Upper lobe of right lung (tissue), 1 donor: ENCODE results near the gene CCDC9. TPM values are rescaled to one million over a fixed set of nuclear protein-coding genes. Genes with fewer than 3 reads are reported as not detected.
"Not testable (repeated sequence)": the region's sequence is repeated elsewhere in the genome, so short reads cannot be mapped to it uniquely, and the experiment has no call there.

Source experiments
- ATAC-seq: fragments of 200-7000 bp; cut with Tn5 transposase; one replicate; pipeline ENCODE4 v1.9.1; 2020; ENCODE audit warnings: mild to moderate bottlenecking, moderate library complexity
- DNase-seq: peaks from one replicate; pipeline ENCODE4 v3.0.0-alpha.2; 2020
- H3K27ac ChIP-seq: fragments of 200-600 bp; one replicate; pipeline ENCODE4 v1.8.0; 2022
- H3K27me3 ChIP-seq: fragments of 200-600 bp; one replicate; pipeline ENCODE4 v1.8.0; 2022; ENCODE audit warnings: mild to moderate bottlenecking
- H3K36me3 ChIP-seq: fragments of 200-600 bp; one replicate; pipeline ENCODE4 v1.8.0; 2022
- H3K4me1 ChIP-seq: fragments of 200-600 bp; one replicate; pipeline ENCODE4 v1.8.0; 2022
- H3K4me3 ChIP-seq: fragments of 200-600 bp; one replicate; pipeline ENCODE4 v1.8.0; 2022; ENCODE audit warnings: mild to moderate bottlenecking
- H3K9me3 ChIP-seq: fragments of 200-600 bp; one replicate; pipeline ENCODE4 v1.8.0; 2022
- intact Hi-C: fragments of 100-400 bp; cut with DNase I; formaldehyde crosslinking; loops from one replicate; pipeline ENCODE4 v1.11.0; 2022
- total RNA-seq: library from RNA; stranded (reverse); fragmentation: NEBNext Ultra II Directional; extraction: Animal tissue kit (Norgen Biotek cat#: 25700); gene quantifications from one replicate; pipeline ENCODE4 v1.2.1, GENCODE V29; 2021
- TF ChIP-seq, protein P1 (sequence below): fragments of 200-600 bp; IDR thresholded peaks from one replicate; pipeline ENCODE4 v1.8.0; 2022; ENCODE audit warnings: antibody characterized with exemption
- donor health status: DM: no; HTN: yes; CAD: no; lungs with severe emphysema.

Gene CCDC9
- total RNA-seq, 1 donor from 2014 or later = 36.1 TPM

DNA sequence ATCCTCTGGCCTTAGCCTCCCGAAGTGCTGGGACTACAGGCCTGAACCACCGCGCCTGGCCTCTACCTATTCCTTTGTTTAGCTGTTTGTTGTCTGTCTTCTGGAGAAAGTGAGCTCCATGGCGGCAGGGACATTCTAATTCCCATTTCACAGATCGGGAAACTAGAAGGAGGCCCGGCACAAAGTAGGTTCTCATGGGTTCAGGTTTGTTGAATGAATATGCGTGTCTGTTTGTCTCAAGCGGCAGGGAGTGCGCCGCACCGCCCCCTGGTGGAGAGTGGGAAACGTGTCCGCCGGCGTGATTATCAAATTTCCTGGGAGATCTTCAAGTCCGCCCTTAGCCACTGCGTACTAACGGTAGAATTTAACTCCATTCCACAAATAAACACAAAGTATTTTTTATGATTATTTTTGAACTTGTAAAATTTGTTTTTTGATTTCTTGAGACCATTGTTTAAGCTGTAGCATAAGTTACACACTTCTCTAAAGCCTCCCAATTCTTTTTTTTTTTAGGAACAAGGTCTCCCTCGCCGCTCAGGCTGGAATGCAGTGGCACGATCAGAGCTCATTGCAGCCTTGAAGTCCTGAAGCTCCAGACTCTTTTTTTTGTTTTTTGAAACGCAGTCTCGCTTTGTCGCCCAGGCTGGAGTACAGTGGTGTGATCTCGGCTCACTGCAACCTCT, 8.9 kb upstream of the CCDC9 start:
- peak; percentile 90 for DNase-seq
- intact Hi-C loops = loop anchor here (5.0 kb wide), 1 partner anchor 100 kb away; no protein-coding TSS in a partner anchor
- TF ChIP-seq, protein P1, sequence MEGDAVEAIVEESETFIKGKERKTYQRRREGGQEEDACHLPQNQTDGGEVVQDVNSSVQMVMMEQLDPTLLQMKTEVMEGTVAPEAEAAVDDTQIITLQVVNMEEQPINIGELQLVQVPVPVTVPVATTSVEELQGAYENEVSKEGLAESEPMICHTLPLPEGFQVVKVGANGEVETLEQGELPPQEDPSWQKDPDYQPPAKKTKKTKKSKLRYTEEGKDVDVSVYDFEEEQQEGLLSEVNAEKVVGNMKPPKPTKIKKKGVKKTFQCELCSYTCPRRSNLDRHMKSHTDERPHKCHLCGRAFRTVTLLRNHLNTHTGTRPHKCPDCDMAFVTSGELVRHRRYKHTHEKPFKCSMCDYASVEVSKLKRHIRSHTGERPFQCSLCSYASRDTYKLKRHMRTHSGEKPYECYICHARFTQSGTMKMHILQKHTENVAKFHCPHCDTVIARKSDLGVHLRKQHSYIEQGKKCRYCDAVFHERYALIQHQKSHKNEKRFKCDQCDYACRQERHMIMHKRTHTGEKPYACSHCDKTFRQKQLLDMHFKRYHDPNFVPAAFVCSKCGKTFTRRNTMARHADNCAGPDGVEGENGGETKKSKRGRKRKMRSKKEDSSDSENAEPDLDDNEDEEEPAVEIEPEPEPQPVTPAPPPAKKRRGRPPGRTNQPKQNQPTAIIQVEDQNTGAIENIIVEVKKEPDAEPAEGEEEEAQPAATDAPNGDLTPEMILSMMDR = peak; percentile 96

DNA sequence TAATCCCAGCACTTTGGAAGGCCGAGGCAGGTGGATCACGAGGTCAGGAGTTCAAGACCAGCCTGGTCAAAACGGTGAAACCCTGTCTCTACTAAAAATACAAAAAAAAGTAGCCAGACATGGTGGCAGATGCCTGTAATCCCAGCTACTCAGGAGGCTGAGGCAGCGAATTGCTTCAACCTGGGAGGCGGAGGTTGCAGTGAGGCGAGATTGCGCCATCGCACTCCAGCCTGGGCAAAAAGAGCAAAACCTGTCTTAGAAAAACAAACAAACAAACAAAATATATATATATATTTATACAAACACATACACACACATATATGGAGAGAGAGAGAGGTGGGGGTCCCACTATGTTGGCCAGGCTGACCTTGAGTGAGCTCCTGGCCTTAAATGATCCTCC, 3.3 kb upstream of the CCDC9 start:
- H3K27me3 ChIP-seq, H3K36me3 ChIP-seq, DNase-seq, H3K27ac ChIP-seq, H3K4me3 ChIP-seq, H3K9me3 ChIP-seq, ATAC-seq, intact Hi-C loops: not testable (repeated sequence)
- H3K4me1 ChIP-seq = peaks cover 11% of the 10 kb centered on the region

More for the DNA sequence above, 8.9 kb upstream of the CCDC9 start:
- peak; percentile 49 for ATAC-seq
- Histone ChIP-seq H3K9me3 (no peaks in the 10 kb centered on the region), H3K27ac (no peak overlapping the region), H3K36me3 (no peaks in the 10 kb centered on the region), H3K4me1 (peaks cover 9% of the 10 kb centered on the region), H3K27me3 (no peaks in the 10 kb centered on the region), H3K4me3 (no peak overlapping the region)

DNA sequence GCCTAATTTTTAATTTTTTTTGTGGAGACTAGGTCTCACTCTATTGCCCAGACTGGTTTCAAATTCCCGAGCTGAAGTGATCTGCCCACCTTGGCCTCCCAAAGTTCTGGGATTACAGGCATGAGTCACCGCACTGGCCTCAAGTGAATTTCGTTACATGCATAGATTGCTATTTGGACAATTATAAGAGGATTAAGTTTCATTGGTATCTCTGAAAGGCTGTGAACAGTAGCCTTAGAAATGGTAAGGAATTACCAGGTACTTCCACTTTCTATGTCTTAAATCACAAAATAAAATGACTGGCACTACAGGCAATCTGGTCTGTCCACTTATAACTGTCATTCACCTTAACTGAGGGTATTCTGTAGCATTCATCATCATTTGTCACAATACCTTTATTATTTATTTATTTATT, 2.9 kb upstream of the CCDC9 start:
- Histone ChIP-seq H3K27me3 (no peaks in the 10 kb centered on the region), H3K36me3 (peaks cover 2% of the 10 kb centered on the region), H3K9me3 (no peaks in the 10 kb centered on the region), H3K27ac (no peak overlapping the region), H3K4me3 (no peak overlapping the region), H3K4me1 (peaks cover 15% of the 10 kb centered on the region)
- ATAC-seq (no peak), DNase-seq (no peak)
- TF ChIP-seq, protein P1 = no peak
- intact Hi-C loops = no loop called here

DNA sequence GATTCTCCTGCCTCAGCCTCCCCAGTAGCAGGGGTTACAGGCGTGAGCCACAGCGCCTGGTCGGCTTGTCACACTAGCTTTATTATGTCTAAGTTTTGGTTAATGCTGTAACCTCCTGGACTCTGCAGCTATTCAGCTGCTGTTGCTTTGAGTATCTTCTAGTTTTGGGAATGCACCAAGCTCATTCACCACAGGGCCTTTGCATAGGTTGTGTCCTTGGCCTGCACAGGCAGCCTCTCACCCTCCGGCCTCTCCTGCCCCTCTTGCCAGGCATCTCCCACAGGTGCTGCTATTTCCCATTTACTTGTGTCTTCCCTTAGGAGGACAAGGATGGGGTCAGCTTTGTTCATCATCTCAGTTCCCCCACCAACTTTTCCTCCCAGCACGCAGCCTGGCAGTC, 2.4 kb upstream of the CCDC9 start:
- no peak for ATAC-seq
- TF ChIP-seq, protein P1 = no peak
- DNase-seq = no peak
- H3K27me3 ChIP-seq = no peaks in the 10 kb centered on the region
- no peak overlapping the region for H3K4me3 ChIP-seq
- no peak overlapping the region for H3K27ac ChIP-seq
- H3K36me3 ChIP-seq = peaks cover 6% of the 10 kb centered on the region
- peaks cover 19% of the 10 kb centered on the region for H3K4me1 ChIP-seq
- no peaks in the 10 kb centered on the region for H3K9me3 ChIP-seq
- intact Hi-C loops = no loop called here

DNA sequence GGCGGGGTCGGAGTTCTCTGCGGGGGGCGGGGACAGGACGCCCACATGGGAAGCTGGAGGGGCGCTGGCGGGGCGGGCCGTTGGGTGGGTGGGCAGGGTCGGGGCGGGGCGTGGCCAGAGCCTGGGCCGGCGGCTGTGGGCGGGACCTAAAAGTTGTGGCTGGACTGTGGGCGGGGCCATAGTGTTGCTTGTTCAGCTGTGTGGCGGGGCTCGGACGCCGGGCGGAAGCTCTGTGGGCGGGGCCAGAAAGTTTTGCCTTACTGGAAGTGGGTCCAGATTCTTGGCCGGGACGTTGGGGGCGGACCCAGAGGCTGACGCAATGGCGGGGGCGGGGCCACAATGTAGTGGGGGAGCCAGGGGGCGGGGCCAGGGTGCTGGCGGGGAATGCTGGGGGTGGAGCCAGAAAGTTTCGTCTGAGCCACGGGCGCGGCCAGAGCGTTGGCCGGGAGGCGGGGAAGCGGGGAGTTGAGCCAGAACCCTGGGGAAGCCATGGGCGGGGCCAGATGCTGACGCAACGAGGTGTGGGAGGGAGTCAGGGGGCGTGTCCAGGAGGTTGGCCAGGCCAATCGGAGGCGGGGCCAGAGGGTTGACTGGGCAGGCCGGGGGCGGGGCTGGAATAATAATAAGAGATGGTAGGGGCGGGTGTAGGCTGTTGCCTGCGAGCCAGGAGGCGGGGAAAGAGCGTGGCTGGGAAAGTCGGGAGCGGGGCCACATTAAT, 527 bp downstream of the CCDC9 start:
- Histone ChIP-seq H3K27ac (peak overlapping the region; percentile 87), H3K36me3 (peaks cover 35% of the 10 kb centered on the region), H3K4me3 (peak overlapping the region; percentile 51), H3K4me1 (peaks cover 19% of the 10 kb centered on the region), H3K27me3 (no peaks in the 10 kb centered on the region), H3K9me3 (no peaks in the 10 kb centered on the region)
- TF ChIP-seq, protein P1 = no peak
- DNase-seq (peak; percentile 100), ATAC-seq (peak; percentile 87)
- intact Hi-C loops = no loop called here
